Breast epithelium (tissue), 3 donors: Measurements from ENCODE around the gene OR11L1.

Source experiments
- CTCF ChIP-seq, 3 donors: fragments of 450-650 bp; IDR thresholded peaks; one replicate each; pipeline ENCODE4 v1.5.1; 2016 to 2017; ENCODE audit warnings: antibody characterized with exemption in 3 of 3, mild to moderate bottlenecking in 3 of 3, moderate library complexity in 3 of 3
- POLR2A ChIP-seq: fragments of 450-650 bp; IDR thresholded peaks from one replicate; pipeline ENCODE4 v1.6.1; 2016; ENCODE audit warnings: antibody characterized with exemption, mild to moderate bottlenecking, moderate library complexity

GRCh38 chr1:247849616-247850015 is 7.9 kb upstream of the OR11L1 start:
- TF ChIP-seq POLR2A (no peak), CTCF (IDR thresholded peaks at IDR 0.05) (no peak)
